Measurements from ENCODE around the gene CNOT1.

The CNOT1 gene

DNA sequence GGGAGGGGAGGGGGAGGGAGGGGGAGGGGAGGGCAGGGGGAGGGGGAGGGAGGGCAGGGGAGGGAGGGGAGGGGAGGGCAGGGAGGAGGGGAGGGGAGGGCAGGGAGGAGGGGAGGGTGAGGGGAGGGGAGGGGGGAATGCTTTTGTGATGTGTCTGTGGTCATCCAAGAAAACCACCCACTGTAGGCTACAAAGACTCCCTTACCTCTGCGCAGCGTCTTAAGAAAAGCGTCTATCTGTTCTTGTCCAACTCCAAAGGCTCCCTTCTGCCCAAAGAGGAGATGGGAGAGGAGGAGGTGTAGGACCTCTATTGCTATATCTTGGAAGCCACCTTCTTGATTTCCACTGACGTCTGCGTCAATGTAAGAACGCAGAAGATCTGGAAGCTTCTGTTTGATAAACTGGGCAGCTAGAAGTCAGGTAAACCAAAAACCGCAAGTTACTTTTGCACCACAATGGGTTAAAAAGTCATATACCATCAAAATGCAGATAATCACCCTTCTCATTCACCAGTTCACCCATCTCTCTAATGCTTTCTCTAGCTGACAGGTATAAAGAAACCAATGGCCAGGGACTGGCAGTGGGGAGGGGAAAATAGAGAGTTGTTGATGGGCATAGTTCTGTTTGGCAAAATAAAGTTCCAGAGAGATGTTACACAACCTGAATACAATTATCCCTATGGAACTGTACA is 43.1 kb downstream of the CNOT1 start:
- TF ChIP-seq, protein P1, sequence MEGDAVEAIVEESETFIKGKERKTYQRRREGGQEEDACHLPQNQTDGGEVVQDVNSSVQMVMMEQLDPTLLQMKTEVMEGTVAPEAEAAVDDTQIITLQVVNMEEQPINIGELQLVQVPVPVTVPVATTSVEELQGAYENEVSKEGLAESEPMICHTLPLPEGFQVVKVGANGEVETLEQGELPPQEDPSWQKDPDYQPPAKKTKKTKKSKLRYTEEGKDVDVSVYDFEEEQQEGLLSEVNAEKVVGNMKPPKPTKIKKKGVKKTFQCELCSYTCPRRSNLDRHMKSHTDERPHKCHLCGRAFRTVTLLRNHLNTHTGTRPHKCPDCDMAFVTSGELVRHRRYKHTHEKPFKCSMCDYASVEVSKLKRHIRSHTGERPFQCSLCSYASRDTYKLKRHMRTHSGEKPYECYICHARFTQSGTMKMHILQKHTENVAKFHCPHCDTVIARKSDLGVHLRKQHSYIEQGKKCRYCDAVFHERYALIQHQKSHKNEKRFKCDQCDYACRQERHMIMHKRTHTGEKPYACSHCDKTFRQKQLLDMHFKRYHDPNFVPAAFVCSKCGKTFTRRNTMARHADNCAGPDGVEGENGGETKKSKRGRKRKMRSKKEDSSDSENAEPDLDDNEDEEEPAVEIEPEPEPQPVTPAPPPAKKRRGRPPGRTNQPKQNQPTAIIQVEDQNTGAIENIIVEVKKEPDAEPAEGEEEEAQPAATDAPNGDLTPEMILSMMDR (IDR thresholded peaks at IDR 0.05; ENCODE audit: low read depth, low read length, missing control alignments): no peak
- Histone ChIP-seq H3K4me3 (ENCODE audit: low read depth, low read length) (no peak overlapping the region), H3K36me3 (replicated peaks) (peaks cover 50% of the 10 kb centered on the region), H3K27ac (no peak overlapping the region), H3K27me3 (replicated peaks) (no peaks in the 10 kb centered on the region)
- in situ Hi-C loops (cut with HindIII; ENCODE audit: low pct_ligation_motif_present, low sequenced_read_pairs): no loop called here
- DNase-seq: no peak

DNA sequence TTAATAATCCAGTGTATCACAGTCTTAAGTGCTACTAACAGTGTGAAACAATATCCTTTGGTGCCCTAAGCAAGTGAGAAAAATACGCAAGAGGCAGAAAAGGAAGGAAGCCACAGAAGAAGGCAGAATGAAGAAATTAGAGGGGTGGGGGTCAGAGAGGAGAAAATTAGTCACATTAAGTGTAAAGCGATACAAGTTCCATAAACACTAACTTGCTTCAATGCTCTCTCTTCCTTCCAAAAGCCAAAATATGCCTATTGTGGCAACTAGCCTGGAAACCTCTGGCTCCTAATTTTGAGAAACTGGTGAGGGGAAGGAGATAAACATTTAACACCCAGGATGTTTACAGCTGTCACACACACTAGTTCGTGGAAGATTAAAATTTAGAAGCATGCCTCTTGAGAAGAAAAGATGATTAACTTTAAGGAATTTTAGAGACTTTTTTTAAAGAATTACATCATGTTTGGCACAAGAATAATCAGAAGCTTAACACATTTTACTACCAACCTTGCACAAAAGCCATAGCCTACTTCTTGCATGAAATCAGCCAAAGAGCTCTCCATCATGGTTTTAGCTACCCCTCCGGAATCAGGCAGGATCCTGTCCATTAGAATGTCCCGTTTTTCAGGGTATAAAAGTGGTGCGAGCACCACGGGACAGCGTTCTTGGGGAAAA is 44.7 kb downstream of the CNOT1 start:
- DNase-seq: no peak
- TF ChIP-seq, protein P1 (IDR thresholded peaks at IDR 0.05; ENCODE audit: low read depth, low read length, missing control alignments): no peak
- Histone ChIP-seq H3K4me3 (ENCODE audit: low read depth, low read length) (no peak overlapping the region), H3K27me3 (replicated peaks) (no peaks in the 10 kb centered on the region), H3K36me3 (replicated peaks) (peaks cover 60% of the 10 kb centered on the region), H3K27ac (no peak overlapping the region)
- in situ Hi-C loops (cut with HindIII; ENCODE audit: low pct_ligation_motif_present, low sequenced_read_pairs): no loop called here

DNA sequence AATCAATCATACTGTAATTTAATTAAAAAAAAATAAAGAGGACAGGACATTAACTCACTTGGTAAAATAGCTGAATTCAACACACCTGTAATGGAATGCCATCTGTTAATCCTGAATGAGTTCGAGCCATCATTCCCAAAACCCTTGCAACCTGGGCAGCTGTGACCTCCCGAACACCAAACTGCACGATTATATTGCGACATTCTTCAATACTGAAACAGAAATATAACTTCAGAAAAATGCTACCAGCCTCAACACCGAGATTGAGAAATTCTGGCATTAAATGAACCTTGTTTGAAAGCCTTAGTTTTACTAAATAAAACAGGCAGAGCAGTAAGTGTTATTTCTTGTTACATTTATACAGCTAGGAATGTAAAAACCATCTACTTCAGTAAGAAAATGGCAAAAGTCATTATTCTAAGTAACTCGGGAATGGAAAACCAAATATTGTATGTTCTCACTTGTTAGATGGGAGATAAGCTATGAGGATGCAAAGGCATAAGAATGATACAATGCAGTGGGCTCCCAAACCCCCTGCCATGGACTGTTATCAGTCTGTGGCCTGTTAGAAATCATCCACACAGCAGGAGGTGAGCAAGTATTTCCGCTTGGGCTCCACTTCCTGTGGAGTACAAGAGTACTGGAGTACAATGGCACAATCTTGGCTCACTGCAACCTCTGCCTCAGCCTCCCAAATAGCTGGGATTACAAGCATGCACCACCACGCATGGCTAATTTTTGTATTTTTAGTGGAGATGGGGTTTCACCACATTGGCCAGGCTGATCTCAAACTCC is 46.5 kb downstream of the CNOT1 start:
- in situ Hi-C loops (cut with HindIII; ENCODE audit: low pct_ligation_motif_present, low sequenced_read_pairs): no loop called here
- peak; percentile 70 for DNase-seq
- TF ChIP-seq, protein P1 (IDR thresholded peaks at IDR 0.05; ENCODE audit: low read depth, low read length, missing control alignments): no peak
- Histone ChIP-seq H3K27me3 (replicated peaks) (no peaks in the 10 kb centered on the region), H3K27ac (no peak overlapping the region), H3K36me3 (replicated peaks) (peaks cover 66% of the 10 kb centered on the region), H3K4me3 (ENCODE audit: low read depth, low read length) (no peak overlapping the region)

DNA sequence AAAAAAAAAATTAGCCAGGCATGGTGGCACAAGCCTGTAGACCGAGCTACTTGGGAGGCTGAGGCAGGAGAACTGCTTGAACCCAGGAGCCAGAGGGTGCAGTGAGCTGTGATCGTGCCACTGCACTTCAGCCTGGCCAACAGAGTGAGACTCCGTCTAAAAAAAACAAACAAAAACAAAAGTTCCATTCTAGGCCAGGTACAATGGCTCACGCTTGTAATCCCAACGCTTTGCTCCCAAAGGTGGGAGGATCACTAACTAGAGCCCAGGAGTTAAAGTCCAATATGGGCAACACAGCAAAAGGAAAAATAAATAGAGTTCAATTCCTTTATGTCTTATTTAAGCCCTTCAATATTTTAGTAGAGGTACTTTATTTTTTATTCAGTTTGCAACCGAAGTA is 47.5 kb downstream of the CNOT1 start:
- TF ChIP-seq, protein P1 (IDR thresholded peaks at IDR 0.05; ENCODE audit: low read depth, low read length, missing control alignments): no peak
- Histone ChIP-seq H3K4me3 (ENCODE audit: low read depth, low read length) (no peak overlapping the region), H3K36me3 (replicated peaks) (peaks cover 68% of the 10 kb centered on the region), H3K27me3 (replicated peaks) (no peaks in the 10 kb centered on the region), H3K27ac (no peak overlapping the region)
- in situ Hi-C loops (cut with HindIII; ENCODE audit: low pct_ligation_motif_present, low sequenced_read_pairs): no loop called here
- no peak for DNase-seq

DNA sequence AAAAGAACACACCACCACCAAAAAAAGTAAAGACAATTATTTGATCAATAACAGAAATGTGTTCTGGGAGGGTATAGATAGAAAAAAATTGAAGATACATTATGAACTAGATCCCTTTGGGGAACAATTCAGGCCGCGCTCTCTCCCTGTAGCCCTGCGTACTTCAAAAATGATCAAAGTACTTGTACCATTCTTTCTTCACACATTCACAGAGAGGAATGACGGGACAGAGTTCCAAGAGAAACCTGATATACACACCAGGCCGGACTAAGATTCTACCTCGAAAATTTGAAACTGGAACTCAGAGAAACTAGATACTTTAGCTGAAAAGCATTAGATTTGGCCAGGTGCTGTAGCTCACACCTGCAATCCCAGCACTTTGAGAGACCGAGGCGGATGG is 50.0 kb downstream of the CNOT1 start:
- Histone ChIP-seq H3K4me3 (ENCODE audit: low read depth, low read length) (no peak overlapping the region), H3K27ac (no peak overlapping the region), H3K27me3 (replicated peaks) (no peaks in the 10 kb centered on the region), H3K36me3 (replicated peaks) (peaks cover 65% of the 10 kb centered on the region)
- no peak for DNase-seq
- TF ChIP-seq, protein P1 (IDR thresholded peaks at IDR 0.05; ENCODE audit: low read depth, low read length, missing control alignments): no peak
- in situ Hi-C loops (cut with HindIII; ENCODE audit: low pct_ligation_motif_present, low sequenced_read_pairs): no loop called here
